NCI-H774 (cell line): ENCODE results near the gene ADGRA1.
"Not testable (repeated sequence)": the region's sequence is repeated elsewhere in the genome, so short reads cannot be mapped to it uniquely, and the experiment has no call there.

Experiments
- DNase-seq: peaks from one replicate; lab custom pipeline; 2025; lab: John Stamatoyannopoulos, UW

Gene ADGRA1

DNA sequence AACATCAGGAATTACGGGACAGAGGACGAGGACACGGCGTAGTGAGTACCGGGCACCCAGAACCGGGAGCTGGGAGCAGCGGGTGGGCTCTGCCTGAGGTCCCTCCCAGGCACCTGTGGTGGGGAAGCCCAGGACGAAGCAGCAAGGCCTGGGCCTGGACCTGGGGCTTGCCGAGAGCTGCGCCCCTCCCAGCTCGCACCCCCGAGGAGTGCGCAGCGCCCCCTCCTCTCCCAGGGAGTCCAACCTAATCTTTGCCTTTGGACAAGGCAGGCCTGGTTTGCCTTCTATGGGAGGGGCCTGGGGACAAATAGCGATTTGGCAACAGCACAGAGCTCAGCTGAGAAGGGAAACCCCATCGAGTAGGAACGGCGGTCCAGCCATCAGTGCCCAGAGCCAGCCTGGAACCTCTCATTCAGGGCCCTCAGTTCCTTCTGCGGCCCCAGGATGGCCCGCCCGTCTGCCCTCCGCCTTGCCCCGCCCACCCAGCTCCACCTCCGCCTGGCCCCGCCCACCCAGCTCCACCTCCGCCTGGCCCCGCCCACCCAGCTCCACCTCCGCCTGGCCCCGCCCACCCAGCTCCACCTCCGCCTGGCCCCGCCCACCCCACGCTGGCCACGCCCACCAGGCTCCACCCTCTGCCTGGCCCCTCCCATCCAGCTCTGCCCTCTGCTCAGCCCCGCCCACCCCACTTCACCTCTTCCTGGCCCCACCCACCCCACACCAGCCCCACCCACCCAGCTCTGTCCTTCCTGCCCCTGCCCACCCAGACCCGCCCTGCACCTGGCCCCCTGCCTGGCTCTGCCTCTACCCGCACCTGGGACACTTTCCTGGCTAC lies 39.8 kb downstream of the ADGRA1 start:
- DNase-seq, result no peak

DNA sequence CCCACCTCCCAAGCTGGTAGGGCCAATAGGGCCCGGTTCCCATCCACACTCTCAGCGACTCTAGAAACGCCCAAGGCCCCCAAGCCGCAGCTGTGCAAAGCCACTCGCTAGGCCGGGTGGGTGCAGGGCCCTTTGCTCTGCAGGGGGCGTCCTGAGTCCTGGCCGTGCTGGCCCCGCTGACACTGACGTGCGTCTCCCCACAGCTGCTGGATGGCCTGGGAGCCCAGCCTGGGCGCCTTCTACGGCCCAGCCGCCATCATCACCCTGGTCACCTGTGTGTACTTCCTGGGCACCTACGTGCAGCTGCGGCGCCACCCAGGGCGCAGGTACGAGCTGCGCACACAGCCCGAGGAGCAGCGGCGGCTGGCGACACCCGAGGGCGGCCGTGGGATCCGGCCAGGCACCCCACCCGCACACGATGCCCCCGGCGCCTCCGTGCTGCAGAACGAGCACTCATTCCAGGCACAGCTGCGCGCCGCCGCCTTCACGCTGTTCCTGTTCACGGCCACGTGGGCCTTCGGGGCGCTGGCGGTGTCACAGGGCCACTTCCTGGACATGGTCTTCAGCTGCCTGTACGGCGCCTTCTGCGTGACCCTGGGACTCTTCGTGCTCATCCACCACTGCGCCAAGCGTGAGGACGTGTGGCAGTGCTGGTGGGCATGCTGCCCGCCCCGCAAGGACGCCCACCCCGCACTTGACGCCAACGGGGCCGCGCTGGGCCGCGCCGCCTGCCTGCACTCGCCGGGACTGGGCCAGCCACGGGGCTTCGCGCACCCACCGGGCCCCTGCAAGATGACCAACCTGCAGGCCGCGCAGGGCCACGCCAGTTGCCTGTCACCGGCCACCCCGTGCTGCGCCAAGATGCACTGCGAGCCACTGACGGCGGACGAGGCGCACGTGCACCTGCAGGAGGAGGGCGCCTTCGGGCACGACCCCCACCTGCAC lies 40.7 kb downstream of the ADGRA1 start:
- no peak for DNase-seq

DNA sequence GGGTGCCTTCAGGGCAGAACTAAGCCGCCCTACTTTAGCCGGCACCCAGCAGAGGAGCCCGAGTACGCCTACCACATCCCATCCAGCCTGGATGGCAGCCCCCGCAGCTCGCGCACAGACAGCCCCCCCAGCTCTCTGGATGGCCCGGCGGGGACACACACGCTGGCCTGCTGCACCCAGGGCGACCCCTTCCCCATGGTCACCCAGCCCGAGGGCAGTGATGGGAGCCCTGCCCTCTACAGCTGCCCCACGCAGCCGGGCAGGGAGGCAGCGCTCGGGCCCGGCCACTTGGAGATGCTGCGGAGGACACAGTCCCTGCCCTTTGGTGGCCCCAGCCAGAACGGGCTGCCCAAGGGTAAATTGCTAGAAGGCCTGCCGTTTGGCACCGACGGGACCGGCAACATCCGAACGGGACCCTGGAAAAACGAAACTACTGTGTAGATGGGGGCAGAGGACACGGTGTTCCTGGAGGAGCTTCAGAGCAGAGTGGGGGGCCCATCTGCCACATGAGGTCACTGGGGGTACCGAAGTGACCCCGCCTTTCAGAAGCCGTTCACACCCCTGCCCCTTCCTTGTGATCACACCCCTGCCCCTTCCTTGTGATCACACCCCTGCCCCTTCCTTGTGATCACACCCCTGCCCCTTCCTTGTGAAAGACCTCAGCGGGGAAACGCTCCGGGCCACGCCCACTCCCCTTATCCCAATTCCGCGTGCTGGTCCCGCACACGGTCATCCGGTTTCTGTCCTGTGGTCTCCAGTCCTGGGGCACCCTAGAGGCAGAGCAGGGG lies 41.5 kb downstream of the ADGRA1 start:
- no peak for DNase-seq

DNA sequence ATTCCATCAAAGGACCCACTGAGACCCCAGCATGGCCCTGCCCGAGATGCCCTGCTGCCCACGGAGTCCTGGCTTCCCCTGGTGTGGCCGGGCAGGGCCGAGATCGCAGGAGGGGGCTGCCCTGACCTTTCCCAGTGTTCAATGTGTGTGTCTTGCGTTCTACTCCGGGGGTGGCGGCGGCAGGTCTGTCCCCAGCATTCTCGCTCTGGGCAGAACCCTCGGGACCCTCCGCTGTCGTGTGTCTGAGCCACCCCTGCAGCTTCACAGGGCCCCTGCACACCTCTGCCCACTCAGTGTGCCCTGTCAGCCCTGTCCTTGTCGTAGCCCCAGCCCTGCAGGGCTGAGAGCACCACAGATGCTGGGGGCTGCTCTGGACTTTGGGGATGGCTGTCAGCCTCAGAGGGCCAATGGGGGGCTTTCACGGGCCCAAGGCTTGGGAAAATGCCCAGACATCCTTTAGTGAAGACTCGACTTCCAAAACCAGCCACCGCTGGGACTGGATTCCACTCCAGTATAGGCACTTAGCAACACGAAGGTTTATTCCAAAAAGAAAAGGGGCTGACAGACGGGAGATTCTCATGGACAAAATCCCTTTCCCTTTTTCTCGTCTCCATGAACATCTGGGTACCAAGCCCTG lies 42.3 kb downstream of the ADGRA1 start:
- DNase-seq, result no peak

DNA sequence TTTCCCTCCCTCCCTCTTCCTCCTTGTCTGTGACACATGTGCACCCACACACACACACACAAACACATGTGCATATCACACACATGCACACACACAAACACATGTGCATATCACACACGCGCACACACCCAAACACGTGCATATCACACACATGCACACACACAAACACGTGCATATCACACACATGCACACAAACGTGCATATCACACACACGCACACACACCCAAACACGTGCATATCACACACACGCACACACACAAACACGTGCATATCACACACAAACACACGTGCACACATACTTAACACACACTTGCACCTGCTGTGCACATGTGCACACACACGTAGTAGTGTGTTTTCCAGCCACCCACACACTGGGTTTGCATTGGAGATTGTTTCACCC lies 42.9 kb downstream of the ADGRA1 start:
- no peak for DNase-seq

DNA sequence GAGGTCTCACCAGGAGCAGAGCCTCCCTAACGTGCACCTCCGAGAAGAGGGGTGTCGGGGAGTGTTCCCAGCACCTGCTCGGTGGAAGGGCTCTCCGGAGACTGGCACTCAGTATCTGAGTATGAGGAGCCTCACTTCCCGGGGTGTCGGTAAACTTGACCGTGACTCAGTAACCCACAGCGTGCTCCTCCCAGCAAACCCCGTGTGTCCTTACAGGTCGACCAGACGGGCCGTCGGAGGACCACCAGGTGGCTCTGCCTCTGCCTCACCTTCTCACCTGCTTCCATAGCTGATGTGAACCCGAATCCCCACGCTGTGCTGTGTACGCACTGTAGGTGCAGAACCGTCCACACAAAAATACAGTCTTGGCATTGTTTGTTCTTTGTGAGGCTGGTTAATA lies 43.3 kb downstream of the ADGRA1 start:
- no peak for DNase-seq

DNA sequence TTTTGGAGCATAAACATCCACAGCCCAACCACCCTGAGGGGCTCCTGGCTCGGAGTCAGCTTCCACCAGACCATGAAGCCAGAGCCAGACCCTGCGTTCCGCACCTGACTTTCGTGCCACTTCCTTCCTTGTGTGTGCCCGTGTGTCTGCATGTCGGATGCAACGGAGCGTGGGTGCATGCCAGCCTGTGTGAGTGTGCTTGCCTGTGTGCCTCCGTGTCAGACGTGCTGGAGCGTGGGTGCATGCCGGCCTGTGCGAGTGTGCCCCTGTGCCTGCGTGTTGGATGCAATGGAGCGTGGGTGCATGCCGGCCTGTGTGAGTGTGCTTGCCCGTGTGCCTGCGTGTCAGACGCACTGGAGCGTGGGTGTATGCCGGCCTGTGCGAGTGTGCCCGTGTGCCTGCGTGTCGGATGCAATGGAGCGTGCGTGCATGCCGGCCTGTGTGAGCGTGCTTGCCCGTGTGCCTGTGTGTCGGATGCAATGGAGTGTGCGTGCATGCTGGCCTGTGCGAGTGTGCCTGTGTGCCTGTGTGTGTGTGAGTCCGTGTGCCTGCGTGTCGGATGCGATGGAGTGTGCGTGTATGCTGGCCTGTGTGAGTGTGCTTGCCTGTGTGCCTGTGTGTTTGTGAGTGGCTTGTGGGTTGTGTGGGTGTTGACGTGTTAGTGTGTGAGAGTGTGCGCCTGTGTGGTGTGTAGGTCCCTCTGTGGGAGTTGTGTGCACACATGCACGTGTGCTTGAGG lies 44.2 kb downstream of the ADGRA1 start:
- no peak for DNase-seq

DNA sequence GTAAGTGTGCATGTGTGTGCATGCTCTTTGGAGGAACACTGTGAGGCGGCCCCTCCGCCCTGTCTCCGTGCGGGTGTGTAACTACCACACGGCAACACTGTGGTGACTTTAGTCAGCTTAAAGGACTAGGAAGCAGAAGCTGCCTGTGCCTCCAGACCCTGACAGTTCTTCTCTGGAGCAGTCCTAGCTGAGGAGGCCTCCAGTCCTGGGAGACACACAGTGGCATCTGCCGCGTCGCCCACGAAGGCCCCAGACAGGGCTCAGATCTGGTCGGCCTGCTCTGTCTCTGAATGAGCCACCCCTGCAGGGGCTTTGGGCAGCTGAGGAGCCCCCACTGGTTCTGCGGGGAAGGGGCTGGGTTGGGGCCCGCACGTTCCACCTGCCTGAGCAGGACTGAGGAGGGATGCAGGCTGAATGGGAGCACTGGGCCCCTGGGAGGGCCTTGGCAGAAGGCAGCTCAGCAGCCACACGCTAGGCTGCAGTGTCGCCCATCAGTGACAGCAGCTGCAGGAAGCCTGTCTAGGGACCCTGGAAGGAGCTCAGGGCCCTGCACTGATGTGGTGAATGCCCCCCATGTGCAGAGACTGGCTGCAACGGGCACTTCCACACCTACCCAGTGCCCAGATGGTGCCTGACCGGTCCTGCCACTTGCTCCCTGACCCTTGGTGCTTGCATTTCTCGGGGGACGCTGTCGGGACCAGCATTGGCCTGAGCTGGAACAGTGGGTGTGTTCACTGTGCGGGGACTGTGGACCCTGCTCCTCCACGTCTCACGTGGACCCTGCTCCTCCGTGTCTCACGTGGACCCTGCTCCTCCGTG lies 45.0 kb downstream of the ADGRA1 start:
- DNase-seq, result no peak

DNA sequence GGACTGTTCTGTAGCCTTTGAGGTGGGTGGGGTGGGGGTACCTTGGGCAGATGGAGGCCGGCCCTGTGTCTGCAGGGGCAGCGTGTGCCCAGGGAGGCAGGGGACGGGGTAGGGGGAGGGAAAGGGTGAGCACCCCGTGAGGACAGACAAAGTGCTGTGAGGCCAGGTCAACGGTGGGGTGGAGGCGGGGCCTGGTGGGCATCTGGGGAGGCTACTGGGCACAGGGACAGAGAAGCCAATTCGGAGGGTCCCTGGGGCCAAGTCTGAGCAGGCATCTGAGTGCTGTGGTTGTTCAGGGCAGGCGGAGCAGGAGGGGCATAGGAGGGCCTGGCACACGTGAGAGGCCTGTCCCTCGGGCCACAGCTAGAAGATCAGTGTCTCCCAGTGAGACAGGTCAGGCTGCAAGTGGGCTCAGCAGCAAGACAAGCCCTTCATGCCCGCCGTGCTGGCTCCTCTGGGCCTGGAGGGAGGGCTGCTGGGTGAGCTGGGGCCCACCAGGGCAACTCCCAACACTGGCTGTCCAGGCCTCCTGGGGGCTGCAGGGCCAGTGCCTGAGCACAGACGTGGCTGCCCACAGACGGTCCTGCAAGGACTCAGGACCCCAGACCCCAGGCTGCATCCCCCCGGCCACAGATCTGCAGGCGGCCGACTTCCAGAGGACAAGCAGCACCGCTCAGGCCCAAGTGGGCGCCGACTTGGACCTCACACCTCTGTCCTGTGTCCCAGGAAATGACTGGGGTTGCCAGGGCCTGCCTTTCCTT lies 45.9 kb downstream of the ADGRA1 start:
- DNase-seq, result no peak

DNA sequence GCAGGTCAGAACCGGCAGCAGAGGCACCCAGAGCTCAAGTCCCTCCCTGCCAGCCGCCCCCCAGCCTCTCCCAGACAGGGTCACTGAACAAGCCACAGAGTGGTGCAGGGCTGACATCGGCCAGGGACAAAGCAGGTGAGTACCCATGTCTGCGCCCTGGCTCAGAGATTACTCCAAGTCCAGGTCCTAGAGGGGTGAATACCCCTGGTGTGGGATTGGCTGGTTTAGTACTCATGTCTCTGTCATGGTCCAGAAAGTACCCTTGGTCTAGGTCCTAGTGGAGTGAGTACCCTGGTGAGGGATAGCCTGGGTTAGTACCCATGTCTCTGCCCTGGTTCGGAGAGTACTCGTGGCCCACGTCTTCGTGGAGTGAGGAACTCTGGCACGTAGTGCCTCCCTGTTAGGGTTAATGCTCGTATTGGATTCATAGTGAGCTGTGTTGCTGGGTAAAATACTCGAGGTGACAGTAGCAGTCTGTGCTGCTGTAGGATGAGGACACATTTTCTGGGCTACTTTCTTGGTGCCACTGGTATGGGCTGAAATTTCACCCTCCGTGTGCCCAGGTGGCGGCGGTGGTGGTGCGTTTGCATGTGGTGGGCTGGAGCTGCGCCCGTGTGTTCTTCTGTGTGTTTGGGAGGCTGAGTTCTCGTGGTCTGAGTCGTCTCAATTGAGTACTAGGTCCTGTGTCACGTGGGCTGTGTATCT lies 46.8 kb downstream of the ADGRA1 start:
- DNase-seq, result no peak

DNA sequence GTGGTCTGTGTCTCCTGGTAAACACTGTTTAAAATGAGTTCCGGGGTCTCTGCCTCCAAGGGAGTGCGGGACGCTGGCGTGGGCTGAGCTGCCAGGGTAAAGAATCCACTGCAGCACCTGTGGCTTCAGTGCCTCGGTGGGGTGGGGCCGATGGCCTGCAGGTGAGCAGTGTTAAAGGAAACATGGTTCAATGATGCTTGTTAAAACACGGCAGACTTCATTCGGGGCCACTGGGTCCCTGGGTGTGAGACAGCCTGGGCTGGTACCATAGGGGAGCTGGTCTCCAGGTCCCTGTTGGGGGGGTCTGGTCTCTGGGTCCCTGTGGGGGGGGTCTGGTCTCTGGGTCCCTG lies 47.4 kb downstream of the ADGRA1 start:
- DNase-seq, result no peak

DNA sequence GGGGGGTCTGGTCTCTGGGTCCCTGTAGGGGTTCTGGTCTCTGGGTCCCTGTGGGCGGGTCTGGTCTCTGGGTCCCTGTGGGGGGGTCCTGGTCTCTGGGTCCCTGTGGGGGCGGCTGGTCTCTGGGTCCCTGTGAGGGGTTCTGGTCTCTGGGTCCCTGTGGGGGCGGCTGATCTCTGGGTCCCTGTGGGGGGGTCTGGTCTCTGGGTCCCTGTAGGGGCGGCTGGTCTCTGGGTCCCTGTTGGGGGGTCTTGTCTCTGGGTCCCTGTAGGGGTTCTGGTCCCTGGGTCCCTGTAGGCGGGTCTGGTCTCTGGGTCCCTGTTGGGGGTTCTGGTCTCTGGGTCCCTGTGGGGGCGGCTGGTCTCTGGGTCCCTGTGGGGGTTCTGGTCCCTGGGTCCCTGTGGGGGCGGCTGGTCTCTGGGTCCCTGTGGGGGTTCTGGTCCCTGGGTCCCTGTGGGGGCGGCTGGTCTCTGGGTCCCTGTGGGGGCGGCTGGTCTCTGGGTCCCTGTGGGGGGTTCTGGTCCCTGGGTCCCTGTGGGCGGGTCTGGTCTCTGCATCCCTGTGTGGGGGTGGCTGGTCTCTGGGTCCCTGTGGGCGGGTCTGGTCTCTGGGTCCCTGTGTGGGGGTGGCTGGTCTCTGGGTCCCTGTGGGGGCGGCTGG lies 49.9 kb downstream of the ADGRA1 start:
- DNase-seq, result not testable (repeated sequence)

DNA sequence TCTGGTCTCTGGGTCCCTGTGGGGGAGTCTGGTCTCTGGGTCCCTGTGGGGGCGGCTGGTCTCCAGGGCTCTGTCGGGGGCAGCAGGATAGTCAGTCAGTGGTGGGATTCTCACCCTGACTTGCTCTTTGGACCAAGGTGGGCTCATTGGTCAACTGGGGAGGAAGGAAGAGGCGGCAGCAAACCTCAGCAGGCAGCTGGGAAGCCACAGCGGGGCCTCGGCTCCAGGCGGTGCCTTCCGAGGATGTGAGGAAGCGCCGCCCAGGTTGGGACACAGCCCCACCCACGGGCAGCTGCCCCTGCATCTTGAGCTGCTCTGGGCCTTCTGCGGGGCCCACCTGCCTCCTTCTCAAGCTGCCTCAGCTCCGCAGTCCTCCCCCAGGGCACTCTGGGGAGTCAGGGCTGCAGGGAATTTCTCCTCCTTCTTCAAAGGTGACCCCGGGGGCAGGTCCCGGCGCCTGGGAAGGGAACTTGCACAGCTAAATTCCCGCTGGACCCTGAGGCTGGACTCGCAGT lies 51.9 kb downstream of the ADGRA1 start:
- no peak for DNase-seq

DNA sequence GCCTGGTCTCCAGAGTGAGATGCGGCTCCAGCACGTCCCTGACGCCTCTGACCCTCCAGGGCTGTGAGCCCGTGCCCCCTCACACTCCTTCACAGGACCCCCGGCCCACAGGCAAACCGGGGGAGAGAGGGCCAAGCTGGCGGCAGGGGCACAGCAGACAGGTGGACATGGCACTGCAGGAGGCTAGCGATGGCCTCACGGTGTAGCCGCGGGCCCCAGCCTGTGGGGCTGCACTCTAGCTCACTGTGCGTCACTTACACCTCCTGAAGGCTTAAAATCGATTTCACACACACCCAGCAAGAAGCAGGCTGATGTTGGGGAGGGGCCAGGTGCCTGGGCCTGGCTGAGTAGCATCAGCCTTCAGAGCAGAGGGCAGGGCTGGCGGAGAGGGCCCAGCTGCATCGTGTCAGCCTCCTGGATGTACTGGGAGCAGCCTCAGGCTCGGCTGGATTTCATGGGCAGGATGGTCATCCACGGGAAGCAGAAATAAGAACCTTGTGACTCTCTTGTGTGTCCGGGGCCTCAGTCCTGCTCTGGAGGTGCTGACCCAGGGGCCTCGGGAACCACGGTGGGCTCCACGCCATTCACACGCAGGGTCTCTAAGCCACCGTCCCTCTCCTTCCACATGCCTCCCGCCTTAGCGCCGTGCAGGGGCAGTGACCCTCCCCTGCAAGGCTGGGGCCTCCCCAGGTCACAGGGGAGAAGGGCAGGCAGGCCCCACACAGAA lies 52.9 kb downstream of the ADGRA1 start:
- DNase-seq, result no peak

DNA sequence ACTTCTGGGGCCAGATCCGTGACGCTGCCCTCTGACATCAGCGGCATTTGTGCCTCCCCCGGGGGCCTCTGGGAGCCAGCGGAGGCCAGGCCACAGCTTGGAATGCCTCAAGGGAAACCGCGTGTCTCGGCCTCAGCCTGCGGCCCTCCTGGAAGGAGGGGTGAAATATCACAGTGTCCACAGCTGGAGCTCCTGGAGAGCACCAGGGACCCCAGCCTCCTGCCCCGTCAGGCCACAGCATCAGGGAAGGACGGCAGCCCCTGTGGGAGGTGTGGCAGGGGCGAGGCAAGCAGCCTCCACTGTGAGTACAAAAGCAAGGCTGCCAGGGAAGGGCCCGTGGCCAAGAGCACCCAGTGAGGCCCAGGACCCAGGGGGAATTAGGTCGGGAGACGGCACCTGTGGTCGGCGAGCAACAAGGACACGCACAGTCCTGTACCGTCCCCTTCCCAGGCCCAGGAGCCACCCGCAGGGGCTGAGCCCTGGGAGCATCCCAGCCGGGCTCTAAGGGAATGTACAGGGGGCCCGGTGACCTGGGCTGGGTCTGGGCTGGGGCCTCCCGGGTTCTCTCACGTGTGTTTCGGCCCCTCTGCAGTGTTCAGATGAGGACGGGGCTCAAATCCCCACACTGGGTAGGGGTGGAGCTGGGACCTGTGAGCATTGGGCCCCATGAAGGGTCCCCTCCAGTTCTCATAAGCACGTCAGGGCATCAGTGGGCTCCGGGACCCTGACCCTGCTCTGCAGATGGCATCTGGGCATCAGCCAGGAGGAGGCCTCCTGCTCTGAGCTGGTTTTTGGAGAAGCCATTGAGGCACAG lies 53.6 kb downstream of the ADGRA1 start:
- no peak for DNase-seq

DNA sequence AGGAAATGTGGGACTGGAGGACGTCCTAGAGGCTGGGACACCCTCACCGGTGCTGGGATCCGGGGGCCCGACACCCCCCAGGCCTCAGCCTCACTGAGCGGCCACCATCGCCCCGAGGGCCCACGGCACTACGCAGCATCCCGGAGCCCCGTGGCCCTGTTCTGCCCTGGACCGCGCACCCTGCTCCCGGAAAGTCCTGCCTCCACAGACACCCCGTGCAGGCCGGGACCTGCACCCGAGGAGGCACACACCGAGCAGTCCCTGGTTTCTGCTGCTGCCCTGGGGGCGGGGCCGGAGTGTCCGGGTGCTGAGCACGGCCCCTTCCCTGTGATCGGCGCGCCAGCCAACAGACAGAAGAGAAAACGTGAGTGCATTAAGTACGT lies 54.2 kb downstream of the ADGRA1 start:
- DNase-seq, result no peak
